ENCODE data around the gene HSPA1A. TPM values are rescaled to one million over a fixed set of nuclear protein-coding genes. Genes with fewer than 3 reads are reported as not detected.
A peak's percentile ranks its signal among the peaks of the same experiment; 100 is the strongest.

The HSPA1A gene
- total RNA-seq, 4 donors from 2014 or later = 158 to 362 (median 223) TPM

DNA sequence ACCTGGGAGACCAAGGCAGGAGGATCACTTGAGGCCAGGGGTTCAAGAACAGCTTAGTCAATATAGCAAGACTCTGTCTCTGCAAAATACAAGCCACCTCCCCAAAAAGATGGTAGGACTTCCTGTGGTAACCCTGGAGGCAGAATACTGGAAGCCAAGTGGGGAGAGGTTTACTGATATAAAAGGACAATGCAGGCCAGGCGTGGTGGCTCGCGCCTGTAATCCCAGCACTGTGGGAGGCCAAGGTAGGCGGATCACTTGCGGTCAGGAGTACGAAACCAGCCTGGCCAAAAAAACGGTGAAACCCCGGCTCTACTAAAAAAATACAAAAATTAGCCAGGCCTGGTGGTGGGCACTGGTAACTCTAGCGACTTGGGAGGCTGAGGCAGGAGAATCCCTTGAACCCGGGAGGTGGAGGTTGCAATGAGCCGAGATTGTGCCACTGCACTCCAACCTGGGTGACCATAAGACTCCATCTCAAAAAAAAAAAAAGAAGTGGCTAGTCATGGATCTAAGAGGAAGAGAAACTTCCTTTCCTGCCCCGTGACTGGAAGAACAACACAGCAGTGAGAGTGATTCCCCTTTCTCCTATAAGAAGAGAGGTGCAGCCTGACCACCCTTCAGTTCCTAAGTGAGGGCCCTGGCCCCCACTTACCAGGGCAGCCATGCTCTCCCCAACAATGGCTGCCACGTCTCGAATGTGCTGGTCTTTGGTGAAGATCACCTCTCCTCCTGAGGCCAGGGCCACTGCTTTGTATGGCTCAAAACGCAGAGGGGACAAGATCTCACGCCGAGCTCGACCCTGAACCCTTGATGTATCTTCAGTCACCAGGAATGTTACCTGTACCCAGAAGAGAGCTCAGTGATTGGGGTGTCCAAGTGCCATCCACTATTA, 46.7 kb upstream of the HSPA1A start:
- TF ChIP-seq POLR2A (IDR thresholded peaks at IDR 0.05) = no peak
- TF ChIP-seq, protein P1, sequence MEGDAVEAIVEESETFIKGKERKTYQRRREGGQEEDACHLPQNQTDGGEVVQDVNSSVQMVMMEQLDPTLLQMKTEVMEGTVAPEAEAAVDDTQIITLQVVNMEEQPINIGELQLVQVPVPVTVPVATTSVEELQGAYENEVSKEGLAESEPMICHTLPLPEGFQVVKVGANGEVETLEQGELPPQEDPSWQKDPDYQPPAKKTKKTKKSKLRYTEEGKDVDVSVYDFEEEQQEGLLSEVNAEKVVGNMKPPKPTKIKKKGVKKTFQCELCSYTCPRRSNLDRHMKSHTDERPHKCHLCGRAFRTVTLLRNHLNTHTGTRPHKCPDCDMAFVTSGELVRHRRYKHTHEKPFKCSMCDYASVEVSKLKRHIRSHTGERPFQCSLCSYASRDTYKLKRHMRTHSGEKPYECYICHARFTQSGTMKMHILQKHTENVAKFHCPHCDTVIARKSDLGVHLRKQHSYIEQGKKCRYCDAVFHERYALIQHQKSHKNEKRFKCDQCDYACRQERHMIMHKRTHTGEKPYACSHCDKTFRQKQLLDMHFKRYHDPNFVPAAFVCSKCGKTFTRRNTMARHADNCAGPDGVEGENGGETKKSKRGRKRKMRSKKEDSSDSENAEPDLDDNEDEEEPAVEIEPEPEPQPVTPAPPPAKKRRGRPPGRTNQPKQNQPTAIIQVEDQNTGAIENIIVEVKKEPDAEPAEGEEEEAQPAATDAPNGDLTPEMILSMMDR (IDR thresholded peaks at IDR 0.05) = no peak
- Histone ChIP-seq H3K4me1 (peaks cover 0 to 32% (median 3%) of the 10 kb centered on the region in 3 donors), H3K4me3 (no peak overlapping the region), H3K9me3 (no peaks in the 10 kb centered on the region), H3K27me3 (no peaks in the 10 kb centered on the region), H3K27ac (peak overlapping the region in 1 of 4 donors; percentile 28), H3K36me3 (no peaks in the 10 kb centered on the region)
- 85 to 93% methylated on average over 13 of the region's 18 CpGs for WGBS, 2 donors
- intact Hi-C loops (cut with DNase I) = loop anchor here (5.0 kb wide), 1 partner anchor 91 kb away; no protein-coding TSS in a partner anchor
- DNase-seq = no peak

DNA sequence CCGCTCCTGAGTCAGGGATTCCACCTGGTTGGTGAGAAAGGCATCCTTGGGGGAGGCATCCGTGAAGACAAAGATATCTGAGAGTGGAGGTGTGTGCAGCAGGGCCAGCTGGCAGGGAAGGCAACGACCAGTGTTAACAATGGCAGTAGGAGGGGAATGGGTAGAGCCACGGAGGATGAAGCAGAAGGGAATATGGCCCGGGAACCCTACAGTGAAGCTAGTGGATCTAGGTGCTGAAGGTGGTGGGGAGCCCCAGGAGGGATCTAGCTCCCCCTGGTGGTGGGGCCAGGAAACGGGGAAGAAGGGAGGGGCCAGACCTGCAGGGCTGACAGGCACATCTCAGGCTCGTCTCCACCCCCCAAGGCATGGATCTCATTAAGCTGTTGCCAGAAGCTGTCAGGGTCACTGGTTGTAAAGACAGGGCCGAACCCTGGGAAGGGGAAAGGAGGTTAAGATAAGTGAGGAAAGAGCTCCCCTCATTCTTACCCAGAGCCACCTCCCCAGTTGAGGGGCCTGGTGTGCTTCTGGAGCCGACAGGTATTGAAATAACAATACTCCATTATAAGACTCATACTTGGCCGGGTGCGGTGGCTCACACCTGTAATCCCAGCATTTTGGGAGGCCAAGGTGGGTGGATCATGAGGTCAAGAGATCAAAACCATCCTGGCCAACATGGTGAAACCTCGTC, 45.5 kb upstream of the HSPA1A start:
- intact Hi-C loops (cut with DNase I) = loop anchor here (5.0 kb wide), 1 partner anchor 93 kb away; no protein-coding TSS in a partner anchor
- WGBS, 2 donors = 30 to 37% methylated on average over 8 to 11 of the region's 12 CpGs
- TF ChIP-seq POLR2A (IDR thresholded peaks at IDR 0.05) = no peak
- TF ChIP-seq, protein P1 (IDR thresholded peaks at IDR 0.05) = peak; percentile 70 to 94 (median 90)

DNA sequence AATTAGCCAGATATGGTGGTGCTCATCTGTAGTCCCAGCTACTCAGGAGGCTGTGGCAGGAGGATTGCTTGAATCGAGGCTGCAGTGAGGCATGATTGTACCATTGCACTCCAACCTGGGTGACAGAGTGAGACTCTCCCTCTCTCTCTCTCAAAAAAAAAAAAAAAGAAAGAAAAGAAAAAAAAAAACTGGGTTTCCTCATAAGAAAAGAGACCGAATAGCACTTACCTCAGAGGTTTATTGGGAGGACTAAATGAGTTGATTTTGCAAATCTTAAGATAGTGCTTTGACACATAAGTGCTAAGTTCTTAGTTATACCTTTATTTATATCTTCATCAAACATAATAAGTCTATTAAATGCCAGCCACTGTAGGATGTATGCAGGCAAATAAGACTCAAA, 44.5 kb upstream of the HSPA1A start:
- no peak overlapping the region for H3K4me3 ChIP-seq
- DNase-seq = no peak
- H3K4me1 ChIP-seq = peaks cover 0 to 32% (median 3%) of the 10 kb centered on the region in 3 donors
- H3K9me3 ChIP-seq = no peaks in the 10 kb centered on the region
- no peak overlapping the region for H3K27ac ChIP-seq
- TF ChIP-seq POLR2A (IDR thresholded peaks at IDR 0.05) = no peak
- TF ChIP-seq, protein P1 (IDR thresholded peaks at IDR 0.05) = no peak
- H3K36me3 ChIP-seq = no peaks in the 10 kb centered on the region
- intact Hi-C loops (cut with DNase I) = no loop called here
- WGBS, 2 donors = 75 to 85% methylated on average over 2 of the region's 2 CpGs
- no peaks in the 10 kb centered on the region for H3K27me3 ChIP-seq

More for the DNA sequence above, 45.5 kb upstream of the HSPA1A start:
- Histone ChIP-seq H3K4me3 (no peak overlapping the region), H3K9me3 (no peaks in the 10 kb centered on the region), H3K27ac (no peak overlapping the region), H3K4me1 (peaks cover 0 to 23% (median 3%) of the 10 kb centered on the region in 3 donors), H3K36me3 (no peaks in the 10 kb centered on the region), H3K27me3 (no peaks in the 10 kb centered on the region)
- no peak for DNase-seq

DNA sequence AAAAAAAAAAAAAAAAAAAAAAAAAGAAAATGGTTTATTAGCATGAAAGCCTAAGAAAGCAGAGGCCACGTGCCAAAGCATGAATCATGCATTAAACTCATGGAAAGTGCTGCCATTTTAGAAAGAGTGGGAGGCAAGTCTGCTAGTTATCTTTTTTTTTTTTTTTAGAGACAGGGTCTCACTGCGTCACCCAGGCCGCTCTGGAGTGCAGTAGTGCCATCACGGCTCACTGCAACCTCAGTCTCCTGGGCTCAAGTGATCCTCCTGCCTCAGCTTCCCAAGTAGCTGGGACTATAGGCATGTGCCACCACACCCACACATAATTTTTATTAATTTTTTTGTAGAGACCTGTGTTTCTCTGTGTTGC, 43.4 kb upstream of the HSPA1A start:
- Histone ChIP-seq H3K9me3 (no peaks in the 10 kb centered on the region), H3K4me3 (no peak overlapping the region), H3K36me3 (no peaks in the 10 kb centered on the region), H3K4me1 (peaks cover 8 to 36% (median 13%) of the 10 kb centered on the region in 3 donors), H3K27ac (no peak overlapping the region), H3K27me3 (no peaks in the 10 kb centered on the region)
- intact Hi-C loops (cut with DNase I) = no loop called here
- DNase-seq = no peak
- WGBS, 2 donors = 62 to 67% methylated on average over 4 of the region's 4 CpGs
- TF ChIP-seq, protein P1 (IDR thresholded peaks at IDR 0.05) = no peak
- no peak for TF ChIP-seq POLR2A (IDR thresholded peaks at IDR 0.05)

DNA sequence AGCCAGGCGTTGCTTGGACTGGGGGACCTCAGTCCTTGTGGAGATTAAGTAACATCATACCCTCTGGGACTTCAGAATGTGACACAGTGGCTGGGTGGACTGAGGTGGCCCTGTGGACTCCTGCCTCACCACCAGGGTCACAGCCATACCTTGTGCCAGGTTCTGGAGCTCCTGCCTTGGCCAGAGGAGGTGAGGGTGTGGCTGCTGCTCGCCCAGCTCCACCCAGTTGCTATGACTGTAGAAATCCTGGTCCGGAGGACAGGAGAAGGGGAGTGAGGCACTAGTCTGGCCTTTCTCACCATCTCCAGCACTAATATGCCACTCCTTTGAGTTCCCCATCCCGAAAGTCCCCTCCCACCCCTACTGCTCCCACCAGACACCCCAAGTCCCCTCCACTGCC, 40.2 kb upstream of the HSPA1A start:
- Histone ChIP-seq H3K4me3 (no peak overlapping the region), H3K36me3 (peaks cover 10 to 25% (median 15%) of the 10 kb centered on the region in 3 donors), H3K9me3 (no peaks in the 10 kb centered on the region), H3K27ac (peak overlapping the region in 1 of 4 donors; percentile 36), H3K4me1 (peaks cover 13 to 37% (median 14%) of the 10 kb centered on the region in 3 donors), H3K27me3 (no peaks in the 10 kb centered on the region)
- intact Hi-C loops (cut with DNase I) = no loop called here
- TF ChIP-seq, protein P1 (IDR thresholded peaks at IDR 0.05) = peak in 3 of 6 experiments; percentile 6 to 41 (median 17)
- no peak for TF ChIP-seq POLR2A (IDR thresholded peaks at IDR 0.05)
- 52 to 69% methylated on average over 2 of the region's 4 CpGs for WGBS, 2 donors
- DNase-seq = no peak

Measured in esophagus squamous epithelium (tissue), 5 donors.